ENCODE measurements around the gene VSTM2L.
A peak's percentile ranks its signal among the peaks of the same experiment; 100 is the strongest.

Gene VSTM2L

DNA sequence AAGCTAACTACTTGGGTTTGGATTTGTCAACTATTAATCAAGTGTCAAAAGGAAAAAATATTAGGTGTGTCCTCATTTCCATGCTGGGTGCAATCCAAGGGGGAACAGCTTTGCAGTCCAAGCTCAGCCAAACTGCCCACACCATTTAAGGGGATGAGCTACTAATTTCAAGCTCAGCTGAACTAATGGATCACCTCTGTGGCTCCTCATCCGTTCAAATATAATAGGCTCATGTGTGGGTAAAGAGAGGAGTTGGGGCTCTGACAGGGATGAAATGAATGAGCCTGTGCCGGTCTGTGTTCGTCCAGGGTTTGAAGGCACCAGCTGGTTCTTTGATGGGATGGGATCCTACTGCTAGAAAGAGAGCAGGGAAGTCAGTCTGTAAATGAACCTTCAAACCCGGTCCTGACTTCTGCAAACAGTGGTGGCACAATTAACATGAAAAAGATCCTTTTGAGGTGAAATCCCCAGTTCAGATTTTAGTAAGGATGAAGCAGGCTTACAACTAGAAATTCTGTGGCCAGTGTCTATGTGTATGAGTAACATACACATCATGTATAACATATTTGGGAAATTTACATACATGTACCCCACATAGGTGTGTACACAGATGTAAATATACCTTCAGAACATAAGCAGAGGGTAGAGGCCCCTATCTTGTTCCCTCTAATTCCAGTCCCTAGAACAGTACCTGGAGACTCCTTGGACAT, 88.4 kb downstream of the VSTM2L start:
- DNase-seq, result no peak

DNA sequence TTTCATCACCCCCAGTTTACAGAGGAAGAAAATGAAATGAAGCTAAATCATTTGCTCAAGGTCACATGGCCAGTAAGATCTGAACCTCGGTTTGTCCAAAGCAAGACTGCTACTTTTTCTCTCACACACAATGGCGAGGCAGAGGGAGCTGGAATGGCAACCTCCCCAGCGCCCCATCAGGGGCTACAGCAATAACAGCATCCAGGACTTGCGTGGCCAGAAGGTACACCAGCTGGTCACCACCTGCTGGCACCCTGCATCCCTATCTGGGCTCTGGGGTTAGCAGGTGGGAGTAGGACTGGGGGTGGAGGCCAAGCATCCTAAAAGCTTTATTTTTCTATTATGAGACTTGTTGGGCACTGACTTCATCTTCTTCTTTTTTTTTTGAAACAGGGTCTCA, 89.0 kb downstream of the VSTM2L start:
- DNase-seq, result no peak

DNA sequence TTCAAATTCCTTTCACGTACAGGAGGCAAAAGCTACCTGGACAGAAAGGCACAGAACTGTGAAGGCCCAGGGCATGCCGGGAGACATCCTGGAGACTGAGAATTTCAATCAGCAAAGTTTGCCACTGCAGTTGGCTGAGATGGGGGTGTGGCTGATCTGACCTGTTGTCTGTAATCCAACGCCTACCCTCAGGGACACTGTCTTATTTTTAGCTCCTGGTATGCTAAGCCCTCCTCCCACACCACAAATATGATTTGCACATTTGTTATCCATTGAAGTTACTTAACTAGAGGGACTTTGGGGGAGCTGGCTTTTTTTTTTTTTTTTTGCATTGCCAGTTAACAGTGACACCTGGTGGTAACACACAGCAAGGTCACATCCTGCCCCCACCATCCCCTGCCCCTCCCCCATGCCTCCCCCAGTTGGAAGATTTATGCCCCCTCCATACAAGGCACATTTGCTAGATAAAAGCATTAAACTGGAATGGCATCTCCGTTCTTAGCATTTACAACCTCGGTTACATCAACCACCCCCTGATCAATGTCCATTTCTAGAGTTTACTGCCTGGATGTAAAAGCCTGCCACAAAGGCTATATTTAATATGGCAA, 90.0 kb downstream of the VSTM2L start:
- DNase-seq, result peak; percentile 35

DNA sequence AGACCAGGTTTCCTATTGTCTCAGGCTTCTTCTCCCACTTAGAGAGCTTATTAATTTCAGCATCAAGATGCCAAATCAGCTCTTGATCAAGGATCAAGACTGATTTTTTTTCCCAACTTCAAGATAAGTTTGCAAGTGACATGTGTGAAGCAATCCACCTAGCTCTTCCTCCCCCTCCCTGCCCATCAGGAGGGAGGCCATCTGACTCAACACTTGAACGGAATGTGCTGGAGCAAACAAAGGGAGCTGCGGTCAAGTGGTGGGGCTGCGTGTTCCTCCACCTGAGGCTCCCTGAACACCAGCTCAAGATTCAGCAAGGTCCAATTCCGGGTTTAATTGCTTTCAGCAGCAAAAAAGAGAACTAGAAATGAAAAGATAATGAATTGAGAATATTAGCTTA, 91.6 kb downstream of the VSTM2L start:
- no peak for DNase-seq

Data from NCI-H2171 (cell line).